OCI-LY1 (cell line): Measurements from ENCODE around the gene ABCB9.

ENCODE experiments used
- H2AFZ ChIP-seq: fragments of 200-600 bp; sonication (generic), shearing (Covaris generic); 2 replicates; pipeline ENCODE4 v1.6.0; 2014; ENCODE audit warnings: antibody characterized with exemption, mild to moderate bottlenecking, low read length
- H3F3A ChIP-seq: fragments of 200-600 bp; sonication (generic), shearing (Covaris generic); 2 replicates; pipeline ENCODE4 v1.6.0; 2014; ENCODE audit warnings: mild to moderate bottlenecking, antibody characterized with exemption, low read length, moderate library complexity; ENCODE audit not compliant: insufficient read depth
- H3K27ac ChIP-seq: fragments of 200-600 bp; sonication (generic); 2 replicates; pipeline ENCODE4 v1.5.1; 2014; ENCODE audit warnings: low read length, mixed run types, mild to moderate bottlenecking, low read depth; ENCODE audit not compliant: poor library complexity, severe bottlenecking
- H3K27me3 ChIP-seq: fragments of 200-600 bp; sonication (generic); 2 replicates; pipeline ENCODE4 v1.6.0; 2014; ENCODE audit warnings: antibody characterized with exemption, mild to moderate bottlenecking, low read length, moderate library complexity; ENCODE audit not compliant: insufficient read depth
- H3K36me3 ChIP-seq: fragments of 200-600 bp; sonication (generic); 2 replicates; pipeline ENCODE4 v1.6.1; 2014; ENCODE audit warnings: mild to moderate bottlenecking, antibody characterized with exemption, low read length, moderate library complexity, mixed read lengths; ENCODE audit not compliant: insufficient read depth
- H3K4me1 ChIP-seq: fragments of 200-600 bp; sonication (generic); 2 replicates; pipeline ENCODE4 v1.5.1; 2014; ENCODE audit warnings: mild to moderate bottlenecking, low read length, moderate library complexity; ENCODE audit not compliant: insufficient read depth, severe bottlenecking
- H3K4me2 ChIP-seq: fragments of 200-600 bp; sonication (generic), shearing (Covaris generic); 2 replicates; pipeline ENCODE4 v1.6.1; 2014; ENCODE audit warnings: low read length
- H3K4me3 ChIP-seq: fragments of 200-600 bp; sonication (generic); 2 replicates; pipeline ENCODE4 v1.5.1; 2014; ENCODE audit warnings: low read length, low read depth, mild to moderate bottlenecking, mixed read lengths; ENCODE audit not compliant: poor library complexity, severe bottlenecking
- H3K79me2 ChIP-seq: fragments of 200-600 bp; shearing (Covaris generic); 2 replicates; pipeline ENCODE4 v1.6.1; 2016; ENCODE audit warnings: mixed run types, low read length, mixed read lengths; ENCODE audit not compliant: insufficient read depth
- H3K9ac ChIP-seq: fragments of 200-600 bp; sonication (generic), shearing (Covaris generic); 2 replicates; pipeline ENCODE4 v1.6.1; 2014; ENCODE audit warnings: mild to moderate bottlenecking, low read length, mixed read lengths
- H3K9me2 ChIP-seq: fragments of 200-600 bp; sonication (generic), shearing (Covaris generic); 2 replicates; pipeline ENCODE4 v1.6.1; 2014; ENCODE audit warnings: low read depth, mild to moderate bottlenecking, low read length, mixed read lengths
- H3K9me3 ChIP-seq: fragments of 200-600 bp; shearing (Covaris generic); 2 replicates; pipeline ENCODE4 v1.6.1; 2014; ENCODE audit warnings: low read length, mixed read lengths
- H4K20me1 ChIP-seq: fragments of 200-600 bp; sonication (generic), shearing (Covaris generic); 2 replicates; pipeline ENCODE4 v1.6.0; 2016; ENCODE audit warnings: mild to moderate bottlenecking, low read length; ENCODE audit not compliant: insufficient read depth
- CTCF ChIP-seq: fragments of 200-600 bp; sonication (generic), shearing (Covaris generic); IDR thresholded peaks from 2 replicates; pipeline ENCODE4 v1.5.1; 2017; ENCODE audit warnings: mild to moderate bottlenecking, antibody characterized with exemption, low read length, moderate library complexity, mixed read lengths
- EZH2 ChIP-seq: fragments of 200-600 bp; sonication (generic), shearing (Covaris generic); IDR thresholded peaks from 2 replicates; pipeline ENCODE4 v1.8.0; 2017; ENCODE audit warnings: borderline replicate concordance, mixed run types, mild to moderate bottlenecking, antibody characterized with exemption, low read length, moderate library complexity, mixed read lengths

Gene ABCB9

GRCh38 chr12:122992386-122992785 is 26.1 kb upstream of the ABCB9 start:
- no peaks in the 10 kb centered on the region for H3K79me2 ChIP-seq
- no peak overlapping the region for H3K27ac ChIP-seq
- no peak overlapping the region for H3K9ac ChIP-seq
- no peak overlapping the region for H3K4me2 ChIP-seq
- no peaks in the 10 kb centered on the region for H3K4me1 ChIP-seq
- H4K20me1 ChIP-seq = no peaks in the 10 kb centered on the region
- no peaks in the 10 kb centered on the region for H3F3A ChIP-seq
- no peaks in the 10 kb centered on the region for H3K27me3 ChIP-seq
- no peak overlapping the region for H2AFZ ChIP-seq
- peaks cover 89% of the 10 kb centered on the region for H3K36me3 ChIP-seq
- no peaks in the 10 kb centered on the region for H3K9me2 ChIP-seq
- H3K4me3 ChIP-seq = no peak overlapping the region
- TF ChIP-seq EZH2 = no peak
- no peak for TF ChIP-seq CTCF
- no peaks in the 10 kb centered on the region for H3K9me3 ChIP-seq

GRCh38 chr12:122991623-122992275 is 25.5 kb upstream of the ABCB9 start:
- H3K9me2 ChIP-seq = no peaks in the 10 kb centered on the region
- no peaks in the 10 kb centered on the region for H3K4me1 ChIP-seq
- H3K27me3 ChIP-seq = no peaks in the 10 kb centered on the region
- H3K9ac ChIP-seq = no peak overlapping the region
- H4K20me1 ChIP-seq = no peaks in the 10 kb centered on the region
- no peak for TF ChIP-seq EZH2
- no peak for TF ChIP-seq CTCF
- no peak overlapping the region for H3K4me3 ChIP-seq
- H2AFZ ChIP-seq = no peak overlapping the region
- H3K4me2 ChIP-seq = no peak overlapping the region
- peaks cover 89% of the 10 kb centered on the region for H3K36me3 ChIP-seq
- H3F3A ChIP-seq = no peaks in the 10 kb centered on the region
- no peaks in the 10 kb centered on the region for H3K79me2 ChIP-seq
- H3K9me3 ChIP-seq = no peaks in the 10 kb centered on the region
- no peak overlapping the region for H3K27ac ChIP-seq

DNA sequence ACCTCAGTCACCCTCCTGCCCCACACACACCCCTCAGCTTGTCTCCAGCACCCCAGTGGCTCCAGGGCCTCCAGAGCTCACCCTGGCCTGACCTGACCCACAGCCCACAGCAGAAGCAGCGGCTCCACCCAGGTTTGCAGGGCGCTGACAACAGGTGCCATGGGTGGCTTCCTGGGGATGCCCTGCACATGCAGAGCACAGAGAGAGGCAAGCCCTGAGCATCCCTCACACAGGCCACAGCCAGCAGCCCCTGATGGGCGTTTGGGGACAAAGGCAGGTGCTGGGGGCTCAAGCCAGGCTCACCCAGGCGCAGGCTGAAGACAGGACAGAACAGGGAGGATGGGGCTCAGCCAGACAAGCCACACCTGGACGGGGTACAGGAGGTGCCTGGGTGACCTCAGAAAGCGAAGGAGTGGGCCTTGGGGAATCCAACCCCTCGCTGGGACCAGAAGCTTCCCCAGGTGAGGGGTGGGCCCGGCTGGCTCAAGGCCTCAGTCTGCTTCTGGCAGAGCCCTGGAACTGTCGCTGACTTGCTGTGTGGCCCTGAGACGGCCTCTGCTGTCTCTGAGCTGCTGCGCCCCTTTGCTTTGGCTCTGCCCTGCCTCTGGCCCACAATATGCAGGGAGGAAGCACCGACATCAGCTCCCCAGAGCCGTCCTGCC is 24.8 kb upstream of the ABCB9 start:
- TF ChIP-seq EZH2 = no peak
- no peak for TF ChIP-seq CTCF
- H3K27ac ChIP-seq = no peak overlapping the region
- no peak overlapping the region for H2AFZ ChIP-seq
- H3F3A ChIP-seq = no peaks in the 10 kb centered on the region
- no peaks in the 10 kb centered on the region for H3K79me2 ChIP-seq
- H3K4me3 ChIP-seq = no peak overlapping the region
- H3K4me2 ChIP-seq = no peak overlapping the region
- H3K9ac ChIP-seq = no peak overlapping the region
- H3K4me1 ChIP-seq = no peaks in the 10 kb centered on the region
- H3K27me3 ChIP-seq = no peaks in the 10 kb centered on the region
- no peaks in the 10 kb centered on the region for H3K9me3 ChIP-seq
- H3K36me3 ChIP-seq = peaks cover 89% of the 10 kb centered on the region
- no peaks in the 10 kb centered on the region for H3K9me2 ChIP-seq
- no peaks in the 10 kb centered on the region for H4K20me1 ChIP-seq
